SK-N-SH treated with all-trans-retinoic acid at 6 μM for 48 hours (cell line): Measurements from ENCODE around the gene PCDHA7.
"Not testable (repeated sequence)": the region's sequence is repeated elsewhere in the genome, so short reads cannot be mapped to it uniquely, and the experiment has no call there.

ENCODE experiments used
- ATAC-seq: fragments of 200-7000 bp; cut with Tn5 transposase; 3 replicates; pipeline ENCODE4 v1.9.1; 2020; ENCODE audit warnings: mild to moderate bottlenecking, moderate library complexity
- ARNTL ChIP-seq: fragments of 450-650 bp; formaldehyde crosslinking; IDR thresholded peaks from 2 replicates; pipeline ENCODE4 v1.5.0; 2020; ENCODE audit warnings: low read depth, mild to moderate bottlenecking, moderate library complexity, borderline replicate concordance
- BACH2 ChIP-seq: fragments of 250-450 bp; sonication (Bioruptor Pico); IDR thresholded peaks from 2 replicates; pipeline ENCODE4 v1.9.0; 2021; ENCODE audit warnings: mild to moderate bottlenecking, borderline replicate concordance
- CREB5 ChIP-seq: fragments of 250-450 bp; sonication (Bioruptor Pico); IDR thresholded peaks from 2 replicates; pipeline ENCODE4 v1.5.1; 2020; ENCODE audit warnings: low read depth, mild to moderate bottlenecking, moderate library complexity
- CSDC2 ChIP-seq: fragments of 250-450 bp; sonication (Bioruptor Pico); IDR thresholded peaks from 2 replicates; pipeline ENCODE4 v1.5.0; 2020; ENCODE audit warnings: mild to moderate bottlenecking, moderate library complexity
- CSRNP3 ChIP-seq: fragments of 250-450 bp; sonication (Bioruptor Pico); IDR thresholded peaks from 2 replicates; pipeline ENCODE4 v1.5.1; 2021; ENCODE audit warnings: mild to moderate bottlenecking, moderate library complexity
- ESRRG ChIP-seq: fragments of 250-450 bp; sonication (Bioruptor Pico); IDR thresholded peaks from 2 replicates; pipeline ENCODE4 v1.6.1; 2021; ENCODE audit warnings: mild to moderate bottlenecking
- PATZ1 ChIP-seq: fragments of 250-450 bp; sonication (Bioruptor Pico); IDR thresholded peaks from 2 replicates; pipeline ENCODE4 v1.8.0; 2020; ENCODE audit warnings: mild to moderate bottlenecking, moderate library complexity, borderline replicate concordance
- POU6F1 ChIP-seq: fragments of 250-450 bp; sonication (Bioruptor Pico); IDR thresholded peaks from 2 replicates; pipeline ENCODE4 v1.8.0; 2021; ENCODE audit warnings: low read depth, mild to moderate bottlenecking, moderate library complexity, borderline replicate concordance
- PPARA ChIP-seq: fragments of 250-450 bp; sonication (Bioruptor Pico); IDR thresholded peaks from 2 replicates; pipeline ENCODE4 v1.5.0; 2020; ENCODE audit warnings: mild to moderate bottlenecking, borderline replicate concordance
- SNAI2 ChIP-seq: fragments of 250-450 bp; sonication (Bioruptor Pico); IDR thresholded peaks from 2 replicates; pipeline ENCODE4 v1.5.0; 2020; ENCODE audit warnings: mild to moderate bottlenecking, moderate library complexity
- TOX ChIP-seq: fragments of 250-450 bp; sonication (Bioruptor Pico); IDR thresholded peaks from 2 replicates; pipeline ENCODE4 v1.8.0; 2021; ENCODE audit warnings: mild to moderate bottlenecking, moderate library complexity, borderline replicate concordance
- TSHZ2 ChIP-seq: fragments of 250-450 bp; sonication (Bioruptor Pico); IDR thresholded peaks from 2 replicates; pipeline ENCODE4 v1.5.0; 2020; ENCODE audit warnings: mild to moderate bottlenecking, moderate library complexity
- ZC3H10 ChIP-seq: fragments of 250-450 bp; sonication (Bioruptor Pico); IDR thresholded peaks from 2 replicates; pipeline ENCODE4 v1.5.1; 2021; ENCODE audit warnings: mild to moderate bottlenecking, moderate library complexity
- ZFP3 ChIP-seq: fragments of 250-450 bp; sonication (Bioruptor Pico); IDR thresholded peaks from 2 replicates; pipeline ENCODE4 v1.5.0; 2020; ENCODE audit warnings: mild to moderate bottlenecking, moderate library complexity
- ZFP30 ChIP-seq: fragments of 450-650 bp; formaldehyde crosslinking; IDR thresholded peaks from 2 replicates; pipeline ENCODE4 v1.5.0; 2022; ENCODE audit warnings: mild to moderate bottlenecking, moderate library complexity
- ZNF70 ChIP-seq: fragments of 450-650 bp; formaldehyde crosslinking; IDR thresholded peaks from 2 replicates; pipeline ENCODE4 v1.5.0; 2020; ENCODE audit warnings: mild to moderate bottlenecking, moderate library complexity
- ZNF8 ChIP-seq: fragments of 450-650 bp; formaldehyde crosslinking; IDR thresholded peaks from 2 replicates; pipeline ENCODE4 v1.5.0; 2020; ENCODE audit warnings: mild to moderate bottlenecking, moderate library complexity

Gene PCDHA7

GRCh38 chr5:140800816-140801493, 33.1 kb upstream of the PCDHA7 start, which contains the start of gene PCDHA3:
Gene PCDHA3, plus strand, starts transcription at chr5:140801057.
- ATAC-seq = no peak
- TF ChIP-seq BACH2 (CRISPR knock-in tag) = no peak
- no peak for TF ChIP-seq ZFP3 (CRISPR knock-in tag)
- no peak for TF ChIP-seq ZFP30 (CRISPR knock-in tag)
- TF ChIP-seq TOX = no peak
- TF ChIP-seq CSDC2 (CRISPR knock-in tag) = no peak
- TF ChIP-seq PATZ1 (CRISPR knock-in tag) = no peak
- TF ChIP-seq ZNF70 (CRISPR knock-in tag) = no peak
- no peak for TF ChIP-seq POU6F1 (CRISPR knock-in tag)
- TF ChIP-seq SNAI2 (CRISPR knock-in tag) = no peak
- TF ChIP-seq, all 23 proteins: peak for 0

GRCh38 chr5:140801494-140801841, 32.6 kb upstream of the PCDHA7 start:
- TF ChIP-seq PATZ1 (CRISPR knock-in tag) = no peak
- TF ChIP-seq ZNF8 (CRISPR knock-in tag) = no peak
- no peak for TF ChIP-seq ESRRG (CRISPR knock-in tag)
- TF ChIP-seq POU6F1 (CRISPR knock-in tag) = no peak
- no peak for TF ChIP-seq CREB5
- no peak for TF ChIP-seq PPARA (CRISPR knock-in tag)
- TF ChIP-seq ARNTL (CRISPR knock-in tag) = no peak
- TF ChIP-seq CSRNP3 (CRISPR knock-in tag) = no peak
- TF ChIP-seq TSHZ2 (CRISPR knock-in tag) = no peak
- no peak for TF ChIP-seq ZC3H10
- no peak for TF ChIP-seq ZFP30 (CRISPR knock-in tag)
- TF ChIP-seq TOX = no peak
- no peak for TF ChIP-seq CSDC2 (CRISPR knock-in tag)
- TF ChIP-seq ZFP3 (CRISPR knock-in tag) = no peak
- ATAC-seq = no peak

GRCh38 chr5:140802381-140802780, 31.7 kb upstream of the PCDHA7 start:
- not testable (repeated sequence) for ATAC-seq
